Tibial nerve (tissue), 4 donors: ENCODE measurements around the gene FDPS.

Source experiments
- EP300 ChIP-seq, 2 donors: sonication (generic); formaldehyde crosslinking; IDR thresholded peaks; one replicate each; pipeline ENCODE4 v1.6.1; 2017; ENCODE audit warnings: antibody characterized with exemption in 2 of 2, mild to moderate bottlenecking in 1 of 2
- POLR2A ChIP-seq, 2 donors: fragments of 450-650 bp; IDR thresholded peaks; one replicate each; pipeline ENCODE4 v1.6.1; 2017; ENCODE audit warnings: antibody characterized with exemption in 2 of 2, mild to moderate bottlenecking in 2 of 2, moderate library complexity in 2 of 2
- TF ChIP-seq, protein P1 (sequence below), 5 experiments: fragments of 200-600 bp in 3 of 5; fragments of 450-650 bp in 2 of 5; sonication (generic) in 3 of 5; IDR thresholded peaks; one replicate each; pipeline ENCODE4 v1.5.1; 2016 to 2019; ENCODE audit warnings: antibody characterized with exemption in 5 of 5, mild to moderate bottlenecking in 3 of 5, moderate library complexity in 2 of 5

- TF ChIP-seq POLR2A (IDR thresholded peaks at IDR 0.05): no peak
- TF ChIP-seq, protein P1, sequence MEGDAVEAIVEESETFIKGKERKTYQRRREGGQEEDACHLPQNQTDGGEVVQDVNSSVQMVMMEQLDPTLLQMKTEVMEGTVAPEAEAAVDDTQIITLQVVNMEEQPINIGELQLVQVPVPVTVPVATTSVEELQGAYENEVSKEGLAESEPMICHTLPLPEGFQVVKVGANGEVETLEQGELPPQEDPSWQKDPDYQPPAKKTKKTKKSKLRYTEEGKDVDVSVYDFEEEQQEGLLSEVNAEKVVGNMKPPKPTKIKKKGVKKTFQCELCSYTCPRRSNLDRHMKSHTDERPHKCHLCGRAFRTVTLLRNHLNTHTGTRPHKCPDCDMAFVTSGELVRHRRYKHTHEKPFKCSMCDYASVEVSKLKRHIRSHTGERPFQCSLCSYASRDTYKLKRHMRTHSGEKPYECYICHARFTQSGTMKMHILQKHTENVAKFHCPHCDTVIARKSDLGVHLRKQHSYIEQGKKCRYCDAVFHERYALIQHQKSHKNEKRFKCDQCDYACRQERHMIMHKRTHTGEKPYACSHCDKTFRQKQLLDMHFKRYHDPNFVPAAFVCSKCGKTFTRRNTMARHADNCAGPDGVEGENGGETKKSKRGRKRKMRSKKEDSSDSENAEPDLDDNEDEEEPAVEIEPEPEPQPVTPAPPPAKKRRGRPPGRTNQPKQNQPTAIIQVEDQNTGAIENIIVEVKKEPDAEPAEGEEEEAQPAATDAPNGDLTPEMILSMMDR (IDR thresholded peaks at IDR 0.05): no peak
- TF ChIP-seq EP300 (IDR thresholded peaks at IDR 0.05): no peak
These were observed 45.6 kb upstream of the FDPS start for GRCh38 chr1:155263067-155263466.
